NOMO-1 treated with DMSO at 0.1 percent for 48 hours (cell line): ENCODE results near the gene PHTF1.
"Not testable (repeated sequence)": the region's sequence is repeated elsewhere in the genome, so short reads cannot be mapped to it uniquely, and the experiment has no call there.

Experiments
- DNase-seq: peaks from one replicate; lab custom pipeline; 2025; ENCODE audit not compliant: unreplicated experiment; lab: John Stamatoyannopoulos, UW

The PHTF1 gene

GRCh38 chr1:113732802-113733201 lies 26.5 kb downstream of the PHTF1 start:
- DNase-seq = no peak

- no peak for DNase-seq
Observed at GRCh38 chr1:113721010-113721409, 38.3 kb downstream of the PHTF1 start.

- DNase-seq = not testable (repeated sequence)
Observed at GRCh38 chr1:113718621-113719020, 40.7 kb downstream of the PHTF1 start.

GRCh38 chr1:113717506-113717905 lies 41.8 kb downstream of the PHTF1 start:
- not testable (repeated sequence) for DNase-seq

- no peak for DNase-seq
Observed at GRCh38 chr1:113714606-113715269, 44.5 kb downstream of the PHTF1 start.

- peak; percentile 15 for DNase-seq
Observed at GRCh38 chr1:113701429-113701828, 57.9 kb downstream of the PHTF1 start.

GRCh38 chr1:113694910-113695309 lies 64.4 kb downstream of the PHTF1 start:
- DNase-seq = no peak

- no peak for DNase-seq
Observed at GRCh38 chr1:113692824-113693431, 66.4 kb downstream of the PHTF1 start.

- DNase-seq = no peak
Observed at GRCh38 chr1:113692342-113692741, 66.9 kb downstream of the PHTF1 start.

- DNase-seq = no peak
Observed at GRCh38 chr1:113691184-113691583, 68.1 kb downstream of the PHTF1 start.

- DNase-seq = no peak
Observed at GRCh38 chr1:113686891-113687618, 72.2 kb downstream of the PHTF1 start.

GRCh38 chr1:113684153-113684541 lies 75.1 kb downstream of the PHTF1 start:
- DNase-seq = no peak

- DNase-seq = peak; percentile 18
Observed at GRCh38 chr1:113683384-113684152, 75.7 kb downstream of the PHTF1 start.

- no peak for DNase-seq
Observed at GRCh38 chr1:113681596-113682337, 77.5 kb downstream of the PHTF1 start.

GRCh38 chr1:113678159-113678469 lies 81.2 kb downstream of the PHTF1 start:
- DNase-seq = no peak

GRCh38 chr1:113677250-113678158 lies 81.8 kb downstream of the PHTF1 start:
- peak; percentile 59 for DNase-seq

- no peak for DNase-seq
Observed at GRCh38 chr1:113676524-113676923, 82.8 kb downstream of the PHTF1 start.

GRCh38 chr1:113675302-113675701 lies 84.0 kb downstream of the PHTF1 start:
- DNase-seq = peak; percentile 40

- no peak for DNase-seq
Observed at GRCh38 chr1:113674591-113674990, 84.7 kb downstream of the PHTF1 start.

GRCh38 chr1:113672491-113672890 lies 86.8 kb downstream of the PHTF1 start:
- no peak for DNase-seq
